Smooth muscle cell (in vitro differentiated cells): ENCODE data around the gene BTBD8. TPM values are rescaled to one million over a fixed set of nuclear protein-coding genes. Genes with fewer than 3 reads are reported as not detected.

ENCODE experiments used
- DNase-seq: peaks from one replicate; lab custom pipeline; 2025; ENCODE audit not compliant: unreplicated experiment; lab: John Stamatoyannopoulos, UW
- H2AFZ ChIP-seq: fragments of 200-600 bp; sonication (generic); 2 replicates; pipeline ENCODE4 v1.6.0; 2016; ENCODE audit warnings: antibody characterized with exemption, low read depth, mild to moderate bottlenecking
- H3F3A ChIP-seq: fragments of 200-600 bp; sonication (generic); 2 replicates; pipeline ENCODE4 v1.6.0; 2017; ENCODE audit warnings: antibody characterized with exemption, low read depth
- H3K27ac ChIP-seq: fragments of 200-600 bp; sonication (generic); 2 replicates; pipeline ENCODE4 v1.5.1; 2016; ENCODE audit warnings: low read depth, mild to moderate bottlenecking
- H3K27me3 ChIP-seq: fragments of 200-600 bp; sonication (generic); 2 replicates; pipeline ENCODE4 v1.6.1; 2016; ENCODE audit warnings: low read depth, mild to moderate bottlenecking
- H3K36me3 ChIP-seq: fragments of 200-600 bp; sonication (generic); 2 replicates; pipeline ENCODE4 v1.5.1; 2016; ENCODE audit warnings: low read depth
- H3K4me1 ChIP-seq: fragments of 200-600 bp; sonication (generic); 2 replicates; pipeline ENCODE4 v1.5.1; 2016; ENCODE audit warnings: low read depth
- H3K4me2 ChIP-seq: fragments of 200-600 bp; sonication (generic); 2 replicates; pipeline ENCODE4 v1.6.0; 2016; ENCODE audit warnings: mild to moderate bottlenecking
- H3K4me3 ChIP-seq: fragments of 200-600 bp; sonication (generic); 2 replicates; pipeline ENCODE4 v1.5.1; 2016; ENCODE audit warnings: mild to moderate bottlenecking
- H3K79me2 ChIP-seq: fragments of 200-600 bp; sonication (generic); 2 replicates; pipeline ENCODE4 v1.6.0; 2016; ENCODE audit warnings: low read depth, mild to moderate bottlenecking
- H3K9ac ChIP-seq: fragments of 200-600 bp; sonication (generic); 2 replicates; pipeline ENCODE4 v1.6.0; 2016; ENCODE audit warnings: low read depth
- H3K9me3 ChIP-seq: fragments of 200-600 bp; sonication (generic); replicated peaks from 2 replicates; pipeline ENCODE4 v1.5.1; 2016; ENCODE audit warnings: low read depth
- H4K20me1 ChIP-seq: fragments of 200-600 bp; sonication (generic); 2 replicates; pipeline ENCODE4 v1.6.0; 2016; ENCODE audit warnings: low read depth
- WGBS: methylation state at CpG from one replicate; pipeline ENCODE4 v1.1.7; 2016; ENCODE audit warnings: low lambda C conversion rate; 5-methylcytosine and 5-hydroxymethylcytosine counted together
- polyA plus RNA-seq: library from polyadenylated mRNA; unstranded; fragments of >200 nt; fragmentation: Nextera tagmentation; extraction: Ambion mirVana; gene quantifications from 2 replicates; pipeline ENCODE4 v1.2.1, GENCODE V29; 2016
- total RNA-seq: library from RNA; depleted of rRNA; stranded (reverse); fragments of >200 nt; gene quantifications from 2 replicates; pipeline ENCODE4 v1.2.3, GENCODE V29; 2014
- TF ChIP-seq, protein P1 (sequence below): fragments of 200-600 bp; sonication (generic); IDR thresholded peaks from 2 replicates; pipeline ENCODE4 v1.5.1; 2017; ENCODE audit warnings: borderline replicate concordance, mild to moderate bottlenecking, antibody characterized with exemption; ENCODE audit not compliant: insufficient read depth, poor library complexity, severe bottlenecking

The BTBD8 gene
- total and polyA plus RNA-seq, 2 experiments from 2014 or later, result 1.6 to 4.9 TPM

DNA sequence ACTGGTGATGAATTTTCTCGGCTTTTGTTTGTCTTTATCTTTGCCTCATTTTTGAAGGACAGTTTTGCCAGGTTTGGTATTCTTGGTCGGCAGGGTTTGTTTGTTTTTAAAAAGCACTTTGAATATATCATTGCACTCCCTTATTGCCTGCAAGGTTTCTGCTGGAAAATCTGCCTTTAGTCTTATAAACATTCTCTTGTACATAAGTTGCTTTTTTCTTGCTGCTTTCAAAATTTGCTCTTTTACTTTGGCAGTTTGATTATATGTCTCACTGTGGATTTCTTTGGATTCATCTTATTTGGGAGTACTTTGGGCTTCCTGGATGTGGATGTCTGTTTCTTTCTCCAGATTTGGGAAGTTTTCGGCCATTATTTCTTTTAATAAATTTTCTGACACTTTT, 79.4 kb downstream of the BTBD8 start:
- Histone ChIP-seq H3F3A (no peaks in the 10 kb centered on the region), H3K27me3 (no peaks in the 10 kb centered on the region), H3K9ac (no peak overlapping the region), H3K27ac (no peak overlapping the region), H3K4me1 (no peaks in the 10 kb centered on the region), H3K4me2 (no peak overlapping the region), H4K20me1 (no peaks in the 10 kb centered on the region), H3K4me3 (no peak overlapping the region), H2AFZ (no peak overlapping the region), H3K79me2 (no peaks in the 10 kb centered on the region), H3K9me3 (peaks cover 9% of the 10 kb centered on the region), H3K36me3 (no peaks in the 10 kb centered on the region)
- TF ChIP-seq, protein P1, sequence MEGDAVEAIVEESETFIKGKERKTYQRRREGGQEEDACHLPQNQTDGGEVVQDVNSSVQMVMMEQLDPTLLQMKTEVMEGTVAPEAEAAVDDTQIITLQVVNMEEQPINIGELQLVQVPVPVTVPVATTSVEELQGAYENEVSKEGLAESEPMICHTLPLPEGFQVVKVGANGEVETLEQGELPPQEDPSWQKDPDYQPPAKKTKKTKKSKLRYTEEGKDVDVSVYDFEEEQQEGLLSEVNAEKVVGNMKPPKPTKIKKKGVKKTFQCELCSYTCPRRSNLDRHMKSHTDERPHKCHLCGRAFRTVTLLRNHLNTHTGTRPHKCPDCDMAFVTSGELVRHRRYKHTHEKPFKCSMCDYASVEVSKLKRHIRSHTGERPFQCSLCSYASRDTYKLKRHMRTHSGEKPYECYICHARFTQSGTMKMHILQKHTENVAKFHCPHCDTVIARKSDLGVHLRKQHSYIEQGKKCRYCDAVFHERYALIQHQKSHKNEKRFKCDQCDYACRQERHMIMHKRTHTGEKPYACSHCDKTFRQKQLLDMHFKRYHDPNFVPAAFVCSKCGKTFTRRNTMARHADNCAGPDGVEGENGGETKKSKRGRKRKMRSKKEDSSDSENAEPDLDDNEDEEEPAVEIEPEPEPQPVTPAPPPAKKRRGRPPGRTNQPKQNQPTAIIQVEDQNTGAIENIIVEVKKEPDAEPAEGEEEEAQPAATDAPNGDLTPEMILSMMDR, result no peak
- DNase-seq, result no peak
- WGBS, result 91% methylated on average over 3 of the region's 3 CpGs

DNA sequence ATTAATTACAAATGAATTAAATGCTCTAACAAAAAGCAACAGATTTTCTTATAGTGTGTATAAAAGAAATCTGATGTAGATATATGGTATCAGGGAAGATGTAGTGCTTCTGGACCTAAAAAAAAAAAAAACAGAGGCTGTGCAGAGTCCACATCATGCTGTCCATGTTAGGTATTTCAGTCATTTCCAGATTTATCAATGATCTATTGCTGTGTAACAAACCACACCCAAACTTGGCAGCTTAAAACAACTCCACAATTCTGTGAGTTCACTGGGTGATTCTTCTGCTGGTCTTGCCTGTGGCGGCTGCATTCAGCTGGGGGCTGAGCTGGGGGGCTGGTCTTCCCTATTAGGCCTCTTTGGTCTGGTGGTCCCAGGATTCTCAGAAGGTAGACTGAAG, 85.2 kb downstream of the BTBD8 start:
- Histone ChIP-seq H3K27ac (no peak overlapping the region), H3K4me1 (no peaks in the 10 kb centered on the region), H3K36me3 (no peaks in the 10 kb centered on the region), H3K4me3 (no peak overlapping the region), H2AFZ (no peak overlapping the region), H3K79me2 (no peaks in the 10 kb centered on the region), H3K27me3 (no peaks in the 10 kb centered on the region), H3K4me2 (no peak overlapping the region), H3K9me3 (no peaks in the 10 kb centered on the region), H4K20me1 (no peaks in the 10 kb centered on the region), H3K9ac (no peak overlapping the region), H3F3A (no peaks in the 10 kb centered on the region)
- TF ChIP-seq, protein P1, result no peak
- 94% methylated on average over 1 of the region's 1 CpG for WGBS
- DNase-seq, result no peak

DNA sequence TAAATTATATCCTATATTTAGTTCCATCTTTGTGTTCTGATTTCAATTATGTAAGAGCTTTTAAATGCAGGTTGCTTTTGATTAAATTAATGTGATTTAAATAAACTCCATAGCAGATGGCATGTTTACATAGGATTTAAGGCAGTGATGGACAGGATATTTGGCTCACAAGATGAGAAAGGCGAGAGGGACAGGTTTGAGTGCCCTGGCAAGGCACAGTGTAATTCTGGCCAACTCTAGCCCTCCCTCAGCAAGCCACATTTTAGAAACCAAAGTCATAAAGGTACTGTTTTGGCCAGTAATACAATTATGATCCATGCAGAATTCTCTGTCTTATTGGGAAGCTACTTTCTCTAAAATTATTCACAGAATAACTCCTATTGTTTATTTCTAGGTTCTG, 87.0 kb downstream of the BTBD8 start:
- no peak overlapping the region for H3K4me3 ChIP-seq
- H3K9me3 ChIP-seq, result no peaks in the 10 kb centered on the region
- WGBS, result 93% methylated on average over 1 of the region's 1 CpG

DNA sequence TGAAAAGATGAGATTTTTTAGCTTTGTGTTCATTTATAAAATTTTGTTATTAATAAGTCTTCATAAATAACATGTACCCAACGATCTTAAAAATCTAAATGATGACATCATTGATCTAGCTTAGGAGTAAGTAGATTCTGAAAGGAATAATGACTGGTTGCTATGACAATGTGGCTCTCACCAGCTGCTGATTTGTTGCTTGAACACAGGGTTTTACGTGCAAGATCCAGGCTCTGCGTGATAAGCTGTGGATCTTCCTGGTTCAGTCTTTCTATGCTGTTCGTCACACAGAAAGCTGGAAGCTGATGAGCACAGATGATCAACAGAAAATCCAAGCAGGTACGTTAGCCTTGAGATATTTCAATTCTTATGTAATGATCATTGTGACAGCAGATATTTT, 88.5 kb downstream of the BTBD8 start:
- Histone ChIP-seq H3K79me2 (no peaks in the 10 kb centered on the region), H3F3A (no peaks in the 10 kb centered on the region), H3K9ac (no peak overlapping the region), H3K9me3 (no peaks in the 10 kb centered on the region), H3K4me2 (no peak overlapping the region), H3K27me3 (no peaks in the 10 kb centered on the region), H4K20me1 (no peaks in the 10 kb centered on the region), H3K27ac (no peak overlapping the region), H3K4me3 (no peak overlapping the region), H3K36me3 (no peaks in the 10 kb centered on the region), H3K4me1 (no peaks in the 10 kb centered on the region), H2AFZ (no peak overlapping the region)
- WGBS, result 62% methylated on average over 5 of the region's 5 CpGs
- TF ChIP-seq, protein P1, result no peak
- DNase-seq, result no peak

More for the DNA sequence above, 87.0 kb downstream of the BTBD8 start:
- no peaks in the 10 kb centered on the region for H3K36me3 ChIP-seq
- no peak overlapping the region for H3K4me2 ChIP-seq
- no peaks in the 10 kb centered on the region for H3K4me1 ChIP-seq
- no peak overlapping the region for H3K9ac ChIP-seq
- H3K27ac ChIP-seq, result no peak overlapping the region
- no peaks in the 10 kb centered on the region for H3K79me2 ChIP-seq
- no peaks in the 10 kb centered on the region for H3K27me3 ChIP-seq
- H4K20me1 ChIP-seq, result no peaks in the 10 kb centered on the region
- TF ChIP-seq, protein P1, result no peak
- no peak overlapping the region for H2AFZ ChIP-seq
- no peak for DNase-seq
- no peaks in the 10 kb centered on the region for H3F3A ChIP-seq
